Superior temporal gyrus (tissue), 1 donor: ENCODE measurements around the gene PIP5K1C.

Experiments
- DNase-seq: peaks from one replicate; pipeline ENCODE4 v3.0.0-alpha.2; 2016; ENCODE audit errors: extremely low spot score

Gene PIP5K1C

GRCh38 chr19:3693025-3693925 is 7.0 kb downstream of the PIP5K1C start:
- DNase-seq, result no peak

- DNase-seq, result no peak
Measured at GRCh38 chr19:3692141-3693024, 7.9 kb downstream of the PIP5K1C start.

GRCh38 chr19:3691726-3692125 is 8.5 kb downstream of the PIP5K1C start:
- no peak for DNase-seq

GRCh38 chr19:3691372-3691716 is 8.9 kb downstream of the PIP5K1C start:
- no peak for DNase-seq

GRCh38 chr19:3690551-3691371 is 9.5 kb downstream of the PIP5K1C start:
- DNase-seq, result no peak

- no peak for DNase-seq
Measured at GRCh38 chr19:3687774-3688706, 12.2 kb downstream of the PIP5K1C start.

GRCh38 chr19:3687393-3687773 is 12.9 kb downstream of the PIP5K1C start:
- no peak for DNase-seq

- DNase-seq, result no peak
Measured at GRCh38 chr19:3684817-3685410, 15.4 kb downstream of the PIP5K1C start.

- DNase-seq, result peak; percentile 17
Measured at GRCh38 chr19:3684054-3684816, 16.0 kb downstream of the PIP5K1C start.

- no peak for DNase-seq
Measured at GRCh38 chr19:3683405-3684053, 16.7 kb downstream of the PIP5K1C start.

GRCh38 chr19:3682741-3683404 is 17.4 kb downstream of the PIP5K1C start:
- no peak for DNase-seq

- DNase-seq, result no peak
Measured at GRCh38 chr19:3682286-3682685, 18.0 kb downstream of the PIP5K1C start.

GRCh38 chr19:3680939-3681338 is 19.3 kb downstream of the PIP5K1C start:
- no peak for DNase-seq

GRCh38 chr19:3679581-3679980 is 20.7 kb downstream of the PIP5K1C start:
- DNase-seq, result no peak

GRCh38 chr19:3679138-3679537 is 21.1 kb downstream of the PIP5K1C start:
- DNase-seq, result no peak

- no peak for DNase-seq
Measured at GRCh38 chr19:3678188-3678587, 22.1 kb downstream of the PIP5K1C start.

- DNase-seq, result no peak
Measured at GRCh38 chr19:3674784-3675543, 25.3 kb downstream of the PIP5K1C start.
